Liver (tissue), 9 donors: Measurements from ENCODE around the gene HTR7. TPM values are rescaled to one million over a fixed set of nuclear protein-coding genes. Genes with fewer than 3 reads are reported as not detected.

Source experiments
- DNase-seq: peaks from one replicate; pipeline ENCODE4 v3.0.0-alpha.2; 2017; ENCODE audit warnings: low spot score
- H3K27ac ChIP-seq, 2 donors: one replicate each; pipeline ENCODE4 v1.7.0; 2013; ENCODE audit warnings: inconsistent platforms in 2 of 2, low read length in 2 of 2, control low read depth in 1 of 2, low read depth in 1 of 2, mild to moderate bottlenecking in 1 of 2
- H3K27me3 ChIP-seq, 4 donors: one replicate each; pipeline versions ENCODE4 v1.6.1 to v1.7.0; 2013; ENCODE audit warnings: low read length in 3 of 4, inconsistent platforms in 1 of 4, mild to moderate bottlenecking in 1 of 4, moderate library complexity in 1 of 4; ENCODE audit not compliant: control insufficient read depth in 4 of 4, insufficient read depth in 4 of 4
- H3K36me3 ChIP-seq, 4 donors: one replicate each; pipeline versions ENCODE4 v1.6.1 to v1.7.0; 2013; ENCODE audit warnings: low read length in 3 of 4, mild to moderate bottlenecking in 3 of 4, low read depth in 1 of 4, moderate library complexity in 1 of 4; ENCODE audit not compliant: control insufficient read depth in 4 of 4, insufficient read depth in 3 of 4
- H3K4me1 ChIP-seq, 4 donors: one replicate each; pipeline versions ENCODE4 v1.6.1 to v1.7.0; 2013; ENCODE audit warnings: low read length in 3 of 4, mild to moderate bottlenecking in 3 of 4, moderate library complexity in 1 of 4; ENCODE audit not compliant: control insufficient read depth in 4 of 4, insufficient read depth in 4 of 4
- H3K4me3 ChIP-seq, 3 donors: one replicate each; pipeline versions ENCODE4 v1.6.1 to v1.7.0; 2013; ENCODE audit warnings: low read length in 3 of 3, control low read depth in 1 of 3, low read depth in 1 of 3, mild to moderate bottlenecking in 1 of 3
- H3K9ac ChIP-seq, 2 donors: one replicate each; pipeline ENCODE4 v1.7.0; 2013; ENCODE audit warnings: low read length in 2 of 2, mild to moderate bottlenecking in 2 of 2, moderate library complexity in 2 of 2, control low read depth in 1 of 2, low read depth in 1 of 2
- H3K9me3 ChIP-seq, 4 donors: one replicate each; pipeline versions ENCODE4 v1.6.1 to v1.7.0; 2013; ENCODE audit warnings: low read length in 3 of 4; ENCODE audit not compliant: control insufficient read depth in 4 of 4
- ATF3 ChIP-seq: IDR thresholded peaks from 2 replicates; pipeline ENCODE4 v1.6.1; 2016; ENCODE audit warnings: antibody characterized with exemption
- CTCF ChIP-seq: fragments of 150-350 bp; IDR thresholded peaks from 2 replicates; pipeline ENCODE4 v1.5.1; 2017; ENCODE audit warnings: improper control_type of control experiment, low read depth, low read length; ENCODE audit not compliant: missing input control
- EGR1 ChIP-seq, 2 donors: IDR thresholded peaks; 2 replicates each; pipeline ENCODE4 v1.6.1; 2016 to 2018; ENCODE audit warnings: antibody characterized with exemption in 2 of 2, low read depth in 2 of 2
- FOXA1 ChIP-seq: IDR thresholded peaks from 2 replicates; pipeline ENCODE4 v1.6.1; 2016; ENCODE audit warnings: antibody characterized with exemption
- FOXA2 ChIP-seq: IDR thresholded peaks from 2 replicates; pipeline ENCODE4 v1.6.1; 2016; ENCODE audit warnings: antibody characterized with exemption
- GABPA ChIP-seq, 2 donors: IDR thresholded peaks in 1 of 2; conservative IDR thresholded peaks in 1 of 2; 2 replicates each; pipeline ENCODE4 v1.6.1; 2016; ENCODE audit warnings: antibody characterized with exemption in 2 of 2, mild to moderate bottlenecking in 1 of 2, moderate library complexity in 1 of 2
- HNF4A ChIP-seq, 2 donors: conservative IDR thresholded peaks; 2 replicates each; pipeline ENCODE4 v1.6.1; 2016; ENCODE audit warnings: antibody characterized with exemption in 2 of 2, mild to moderate bottlenecking in 2 of 2
- JUND ChIP-seq, 2 donors: IDR thresholded peaks; 2 replicates each; pipeline ENCODE4 v1.6.1; 2016; ENCODE audit warnings: antibody characterized with exemption in 2 of 2
- MAX ChIP-seq: IDR thresholded peaks from 2 replicates; pipeline ENCODE4 v1.6.1; 2016; ENCODE audit warnings: antibody characterized with exemption
- NR2F2 ChIP-seq: IDR thresholded peaks from 2 replicates; pipeline ENCODE4 v1.6.1; 2016; ENCODE audit warnings: antibody characterized with exemption
- RAD21 ChIP-seq, 2 donors: IDR thresholded peaks; 2 replicates each; pipeline ENCODE4 v1.6.1; 2016; ENCODE audit warnings: antibody characterized with exemption in 2 of 2, mild to moderate bottlenecking in 2 of 2
- REST ChIP-seq: IDR thresholded peaks from 2 replicates; pipeline ENCODE4 v1.6.1; 2016; ENCODE audit warnings: antibody characterized with exemption, mild to moderate bottlenecking
- RXRA ChIP-seq, 2 donors: IDR thresholded peaks; 2 replicates each; pipeline ENCODE4 v1.6.1; 2017 to 2018; ENCODE audit warnings: antibody characterized with exemption in 2 of 2, mild to moderate bottlenecking in 1 of 2
- SP1 ChIP-seq: IDR thresholded peaks from 2 replicates; pipeline ENCODE4 v1.6.1; 2018; ENCODE audit warnings: antibody characterized with exemption, mild to moderate bottlenecking
- TAF1 ChIP-seq: conservative IDR thresholded peaks from 2 replicates; pipeline ENCODE4 v1.6.1; 2016; ENCODE audit warnings: antibody characterized with exemption, mild to moderate bottlenecking
- YY1 ChIP-seq: IDR thresholded peaks from 2 replicates; pipeline ENCODE4 v1.6.1; 2016; ENCODE audit warnings: antibody characterized with exemption, mild to moderate bottlenecking
- ZBTB33 ChIP-seq: IDR thresholded peaks from 2 replicates; pipeline ENCODE4 v1.6.1; 2016; ENCODE audit warnings: antibody characterized with exemption
- WGBS: extraction: QIAGEN DNeasy Blood & Tissue Kit; methylation state at CpG from one replicate; pipeline ENCODE4 v1.1.7; 2013; 5-methylcytosine and 5-hydroxymethylcytosine counted together
- polyA plus RNA-seq, 2 donors: library from polyadenylated mRNA; stranded (reverse) in 1 of 2; unstranded in 1 of 2; fragments of 200-250 nt in 1 of 2; fragments of >200 nt in 1 of 2; fragmentation: Nextera tagmentation in 1 of 2; extraction: Ambion mirVana in 1 of 2; gene quantifications; one replicate each; pipeline versions ENCODE4 v1.2.1 to v1.2.3, GENCODE V29; 2013 to 2015
- total RNA-seq, 2 donors: library from RNA; depleted of rRNA; stranded (reverse); fragments of >200 nt; gene quantifications; one replicate each; pipeline ENCODE4 v1.2.3, GENCODE V29; 2014
- donor health status: healthy.
- donor health status: healthy.
- donor health status: healthy.
- donor health status: healthy.
- donor health status: healthy.

HTR7 gene
- total and polyA plus RNA-seq, 4 donors, result 0.17 to 0.61 (median 0.18) TPM; not detected in 1

GRCh38 chr10:90798482-90798881 lies 59.4 kb downstream of the HTR7 start:
- no peak overlapping the region for H3K9ac ChIP-seq
- H3K4me1 ChIP-seq, result no peaks in the 10 kb centered on the region
- no peaks in the 10 kb centered on the region for H3K36me3 ChIP-seq
- H3K4me3 ChIP-seq, result no peak overlapping the region
- H3K27ac ChIP-seq, result no peak overlapping the region
- no peak for DNase-seq
- no peaks in the 10 kb centered on the region for H3K27me3 ChIP-seq
- peaks cover 0 to 5% (median 3%) of the 10 kb centered on the region in 4 donors for H3K9me3 ChIP-seq
- TF ChIP-seq MAX (no peak), EGR1 (IDR thresholded peaks at IDR 0.05; ENCODE audit: low read depth in 2 of 2) (no peak), SP1 (no peak), GABPA (IDR thresholded peaks at IDR 0.05 in 1 of 2, conservative IDR thresholded peaks at IDR 0.05 in 1 of 2) (no peak), YY1 (no peak), RXRA (IDR thresholded peaks at IDR 0.05) (no peak), TAF1 (no peak), CTCF (no peak), REST (no peak), HNF4A (conservative IDR thresholded peaks at IDR 0.05) (no peak), FOXA2 (no peak)

GRCh38 chr10:90790422-90790821 lies 67.4 kb downstream of the HTR7 start:
- Histone ChIP-seq H3K9ac (no peak overlapping the region), H3K27ac (no peak overlapping the region), H3K9me3 (no peaks in the 10 kb centered on the region), H3K36me3 (no peaks in the 10 kb centered on the region), H3K4me1 (no peaks in the 10 kb centered on the region), H3K27me3 (no peaks in the 10 kb centered on the region), H3K4me3 (no peak overlapping the region)
- no peak for DNase-seq
- no peak for TF ChIP-seq NR2F2
- no peak for TF ChIP-seq MAX
- no peak for TF ChIP-seq FOXA2
- no peak for TF ChIP-seq JUND (IDR thresholded peaks at IDR 0.05)
- no peak for TF ChIP-seq RAD21 (IDR thresholded peaks at IDR 0.05)
- TF ChIP-seq SP1, result no peak
- no peak for TF ChIP-seq TAF1
- no peak for TF ChIP-seq EGR1 (IDR thresholded peaks at IDR 0.05; ENCODE audit: low read depth in 2 of 2)
- TF ChIP-seq CTCF, result no peak
- TF ChIP-seq ZBTB33, result no peak
- TF ChIP-seq GABPA (IDR thresholded peaks at IDR 0.05 in 1 of 2, conservative IDR thresholded peaks at IDR 0.05 in 1 of 2), result no peak
- TF ChIP-seq FOXA1, result no peak
- TF ChIP-seq ATF3, result no peak
- WGBS, result 75% methylated on average over 2 of the region's 2 CpGs
